ENCODE results near the gene BDKRB1.

BDKRB1 gene

DNA sequence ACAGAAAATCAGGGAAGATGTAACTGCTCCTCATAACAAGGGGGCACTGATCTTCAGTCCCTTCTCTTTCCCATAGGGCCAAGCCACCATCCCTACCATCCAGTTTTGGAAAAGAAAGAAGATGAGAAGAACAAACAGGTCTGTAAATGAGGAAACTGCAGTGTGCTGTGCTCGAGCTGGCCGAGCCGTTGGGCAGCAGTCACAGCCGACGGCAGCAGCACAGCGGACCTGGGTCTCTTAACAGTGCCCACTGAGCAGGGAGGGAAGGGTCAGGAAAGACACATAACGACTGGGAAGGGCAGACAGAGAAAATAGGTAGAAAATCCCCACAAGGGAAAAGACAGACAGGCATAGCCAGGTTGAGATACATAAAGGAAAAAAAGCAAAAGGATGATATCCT, 38.2 kb downstream of the BDKRB1 start (continued):
- no peak for TF ChIP-seq PATZ1 (CRISPR knock-in tag; IDR thresholded peaks at IDR 0.05; ENCODE audit: borderline replicate concordance)

DNA sequence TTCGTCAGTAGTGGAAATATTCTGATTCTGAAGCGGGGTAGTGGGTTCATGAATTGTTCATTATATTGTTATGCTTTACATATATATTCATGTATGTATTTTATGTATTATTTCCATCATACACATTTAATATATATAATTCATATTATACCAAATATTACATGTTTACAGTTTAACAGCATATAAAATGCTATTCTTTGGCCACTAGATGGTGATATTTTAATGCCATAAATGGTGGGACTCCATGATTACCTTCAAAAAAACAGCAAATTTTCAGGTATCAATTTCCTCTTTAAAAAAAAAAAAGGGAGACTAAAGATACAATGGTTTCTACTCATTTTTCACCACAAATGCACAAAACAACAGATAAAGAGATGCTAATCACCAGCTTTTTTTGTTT, 41.0 kb downstream of the BDKRB1 start:
- ATAC-seq, result peak; percentile 75; the same call in 2 of the 3 replicates
- TF ChIP-seq ESRRG (CRISPR knock-in tag; IDR thresholded peaks at IDR 0.05) (no peak), ZNF70 (CRISPR knock-in tag; IDR thresholded peaks at IDR 0.05) (no peak), RARB (CRISPR knock-in tag; IDR thresholded peaks at IDR 0.05) (no peak), GLIS3 (CRISPR knock-in tag; IDR thresholded peaks at IDR 0.05) (no peak)
- TF ChIP-seq, protein P1, sequence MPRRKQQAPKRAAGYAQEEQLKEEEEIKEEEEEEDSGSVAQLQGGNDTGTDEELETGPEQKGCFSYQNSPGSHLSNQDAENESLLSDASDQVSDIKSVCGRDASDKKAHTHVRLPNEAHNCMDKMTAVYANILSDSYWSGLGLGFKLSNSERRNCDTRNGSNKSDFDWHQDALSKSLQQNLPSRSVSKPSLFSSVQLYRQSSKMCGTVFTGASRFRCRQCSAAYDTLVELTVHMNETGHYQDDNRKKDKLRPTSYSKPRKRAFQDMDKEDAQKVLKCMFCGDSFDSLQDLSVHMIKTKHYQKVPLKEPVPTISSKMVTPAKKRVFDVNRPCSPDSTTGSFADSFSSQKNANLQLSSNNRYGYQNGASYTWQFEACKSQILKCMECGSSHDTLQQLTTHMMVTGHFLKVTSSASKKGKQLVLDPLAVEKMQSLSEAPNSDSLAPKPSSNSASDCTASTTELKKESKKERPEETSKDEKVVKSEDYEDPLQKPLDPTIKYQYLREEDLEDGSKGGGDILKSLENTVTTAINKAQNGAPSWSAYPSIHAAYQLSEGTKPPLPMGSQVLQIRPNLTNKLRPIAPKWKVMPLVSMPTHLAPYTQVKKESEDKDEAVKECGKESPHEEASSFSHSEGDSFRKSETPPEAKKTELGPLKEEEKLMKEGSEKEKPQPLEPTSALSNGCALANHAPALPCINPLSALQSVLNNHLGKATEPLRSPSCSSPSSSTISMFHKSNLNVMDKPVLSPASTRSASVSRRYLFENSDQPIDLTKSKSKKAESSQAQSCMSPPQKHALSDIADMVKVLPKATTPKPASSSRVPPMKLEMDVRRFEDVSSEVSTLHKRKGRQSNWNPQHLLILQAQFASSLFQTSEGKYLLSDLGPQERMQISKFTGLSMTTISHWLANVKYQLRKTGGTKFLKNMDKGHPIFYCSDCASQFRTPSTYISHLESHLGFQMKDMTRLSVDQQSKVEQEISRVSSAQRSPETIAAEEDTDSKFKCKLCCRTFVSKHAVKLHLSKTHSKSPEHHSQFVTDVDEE (CRISPR knock-in tag; IDR thresholded peaks at IDR 0.05), result no peak
- TF ChIP-seq, protein P2, sequence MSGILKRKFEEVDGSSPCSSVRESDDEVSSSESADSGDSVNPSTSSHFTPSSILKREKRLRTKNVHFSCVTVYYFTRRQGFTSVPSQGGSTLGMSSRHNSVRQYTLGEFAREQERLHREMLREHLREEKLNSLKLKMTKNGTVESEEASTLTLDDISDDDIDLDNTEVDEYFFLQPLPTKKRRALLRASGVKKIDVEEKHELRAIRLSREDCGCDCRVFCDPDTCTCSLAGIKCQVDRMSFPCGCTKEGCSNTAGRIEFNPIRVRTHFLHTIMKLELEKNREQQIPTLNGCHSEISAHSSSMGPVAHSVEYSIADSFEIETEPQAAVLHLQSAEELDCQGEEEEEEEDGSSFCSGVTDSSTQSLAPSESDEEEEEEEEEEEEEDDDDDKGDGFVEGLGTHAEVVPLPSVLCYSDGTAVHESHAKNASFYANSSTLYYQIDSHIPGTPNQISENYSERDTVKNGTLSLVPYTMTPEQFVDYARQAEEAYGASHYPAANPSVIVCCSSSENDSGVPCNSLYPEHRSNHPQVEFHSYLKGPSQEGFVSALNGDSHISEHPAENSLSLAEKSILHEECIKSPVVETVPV (CRISPR knock-in tag; IDR thresholded peaks at IDR 0.05), result no peak

DNA sequence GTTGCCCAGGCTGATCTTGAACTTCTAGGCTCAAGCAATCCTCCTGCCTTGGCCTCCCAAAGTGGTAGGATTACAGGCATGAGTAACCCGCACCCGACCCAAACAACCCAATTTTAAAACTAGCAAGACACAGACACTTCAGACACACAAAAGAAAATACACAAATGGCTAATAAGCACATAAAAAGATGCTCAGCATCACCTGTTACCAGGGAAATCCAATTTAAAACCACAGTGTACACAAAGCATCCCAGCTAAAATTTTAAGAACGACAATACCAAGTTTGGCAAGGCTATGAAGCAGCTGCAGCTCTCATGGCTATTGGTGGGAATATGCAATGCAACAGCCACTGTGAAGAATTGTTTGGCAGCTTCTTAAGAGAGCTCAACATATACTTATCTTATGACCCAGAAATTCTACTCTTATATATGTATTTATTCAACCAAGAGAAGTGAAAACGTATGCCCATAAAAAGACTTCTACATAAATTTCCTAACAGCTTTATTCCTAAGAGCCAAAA, 42.0 kb downstream of the BDKRB1 start:
- ATAC-seq, result no peak
- no peak for TF ChIP-seq TCF4 (CRISPR knock-in tag; IDR thresholded peaks at IDR 0.05; ENCODE audit: borderline replicate concordance)
- no peak for TF ChIP-seq SNAI2 (CRISPR knock-in tag; IDR thresholded peaks at IDR 0.05)
- no peak for TF ChIP-seq ZFP3 (CRISPR knock-in tag; IDR thresholded peaks at IDR 0.05)
- no peak for TF ChIP-seq ZNF565 (CRISPR knock-in tag; conservative IDR thresholded peaks at IDR 0.05; ENCODE audit: low read depth)
- TF ChIP-seq ZNF8 (CRISPR knock-in tag; IDR thresholded peaks at IDR 0.05), result no peak
- TF ChIP-seq, protein P1 (CRISPR knock-in tag; IDR thresholded peaks at IDR 0.05), result no peak

- no peak for ATAC-seq
- TF ChIP-seq ISL1 (CRISPR knock-in tag; IDR thresholded peaks at IDR 0.05) (no peak), ARNTL (CRISPR knock-in tag; IDR thresholded peaks at IDR 0.05; ENCODE audit: borderline replicate concordance, low read depth) (no peak), ZNF70 (CRISPR knock-in tag; IDR thresholded peaks at IDR 0.05) (no peak), TOX (CRISPR knock-in tag; IDR thresholded peaks at IDR 0.05; ENCODE audit: borderline replicate concordance) (no peak), ESRRG (CRISPR knock-in tag; IDR thresholded peaks at IDR 0.05) (no peak), PATZ1 (CRISPR knock-in tag; IDR thresholded peaks at IDR 0.05; ENCODE audit: borderline replicate concordance) (no peak), GLIS3 (CRISPR knock-in tag; IDR thresholded peaks at IDR 0.05) (no peak), BACH2 (CRISPR knock-in tag; IDR thresholded peaks at IDR 0.05; ENCODE audit: borderline replicate concordance) (no peak), ZFP3 (CRISPR knock-in tag; IDR thresholded peaks at IDR 0.05) (no peak), CREB5 (CRISPR knock-in tag; IDR thresholded peaks at IDR 0.05; ENCODE audit: low read depth) (no peak), RARB (CRISPR knock-in tag; IDR thresholded peaks at IDR 0.05) (no peak)
- TF ChIP-seq, protein P1 (CRISPR knock-in tag; IDR thresholded peaks at IDR 0.05), result no peak
- TF ChIP-seq, protein P3, sequence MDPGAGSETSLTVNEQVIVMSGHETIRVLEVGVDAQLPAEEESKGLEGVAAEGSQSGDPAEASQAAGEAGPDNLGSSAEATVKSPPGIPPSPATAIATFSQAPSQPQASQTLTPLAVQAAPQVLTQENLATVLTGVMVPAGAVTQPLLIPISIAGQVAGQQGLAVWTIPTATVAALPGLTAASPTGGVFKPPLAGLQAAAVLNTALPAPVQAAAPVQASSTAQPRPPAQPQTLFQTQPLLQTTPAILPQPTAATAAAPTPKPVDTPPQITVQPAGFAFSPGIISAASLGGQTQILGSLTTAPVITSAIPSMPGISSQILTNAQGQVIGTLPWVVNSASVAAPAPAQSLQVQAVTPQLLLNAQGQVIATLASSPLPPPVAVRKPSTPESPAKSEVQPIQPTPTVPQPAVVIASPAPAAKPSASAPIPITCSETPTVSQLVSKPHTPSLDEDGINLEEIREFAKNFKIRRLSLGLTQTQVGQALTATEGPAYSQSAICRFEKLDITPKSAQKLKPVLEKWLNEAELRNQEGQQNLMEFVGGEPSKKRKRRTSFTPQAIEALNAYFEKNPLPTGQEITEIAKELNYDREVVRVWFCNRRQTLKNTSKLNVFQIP (CRISPR knock-in tag; IDR thresholded peaks at IDR 0.05; ENCODE audit: borderline replicate concordance, low read depth), result no peak
Measured at GRCh38 chr14:96299441-96299840, 43.4 kb downstream of the BDKRB1 start.
